ENCODE results near the gene OR5P2. TPM values are rescaled to one million over a fixed set of nuclear protein-coding genes. Genes with fewer than 3 reads are reported as not detected.

OR5P2 gene
- total and polyA plus RNA-seq, 10 of the 15 experiments (the other 5 are each of a cell fraction or from before 2014, with no cell fraction given) = not detected

DNA sequence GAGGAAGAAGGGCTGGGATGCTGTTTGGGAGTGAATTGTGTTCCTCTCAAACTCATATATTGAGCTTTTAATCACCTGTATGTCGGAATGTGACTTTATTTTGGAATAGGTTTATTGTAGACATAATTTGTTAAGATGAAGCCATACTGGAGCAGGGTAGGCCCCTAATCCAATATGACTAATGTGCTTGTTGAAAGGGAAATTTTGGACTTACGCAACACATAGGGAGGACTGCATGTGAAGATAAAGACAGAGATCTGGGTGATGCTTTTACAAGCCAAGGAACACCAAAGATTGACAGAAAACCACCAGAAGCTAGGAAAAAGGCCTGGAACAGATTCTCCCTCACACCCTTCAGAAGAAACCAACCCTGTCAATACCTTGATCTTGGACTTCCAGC lies 47.3 kb downstream of the OR5P2 start:
- FAIRE-seq (no peak), DNase-seq (ENCODE audit: low read depth, low spot score) (no peak), ATAC-seq (no peak)
- intact Hi-C loops (cut with micrococcal nuclease; ENCODE audit: unreplicated experiment) = no loop called here
- H2AFZ ChIP-seq (ENCODE audit: control insufficient read depth, low read depth, low read length) = no peak overlapping the region
- H3K36me3 ChIP-seq (ENCODE audit: control insufficient read depth in 2 of 2, insufficient read depth in 2 of 2, low read length in 1 of 2) = no peaks in the 10 kb centered on the region
- H3K79me2 ChIP-seq (ENCODE audit: control insufficient read depth, insufficient read depth, low read length) = no peaks in the 10 kb centered on the region
- H3K4me2 ChIP-seq (ENCODE audit: control insufficient read depth, insufficient read depth) = no peak overlapping the region
- no peak overlapping the region for H3K9ac ChIP-seq (ENCODE audit: control insufficient read depth, insufficient read depth, low read length)
- H3K4me3 ChIP-seq = no peak overlapping the region
- BruUV-seq (replicated peaks) = no TSS peak
- SMC1A ChIA-PET (ENCODE audit: uncharacterized antibody, unreplicated experiment) = no interaction called here
- H3K27ac ChIP-seq (ENCODE audit: control insufficient read depth, insufficient read depth) = no peak overlapping the region
- no peaks in the 10 kb centered on the region for H3K27me3 ChIP-seq (replicated peaks in 1 of 2; ENCODE audit: control insufficient read depth in 2 of 2, insufficient read depth in 2 of 2, low read length in 1 of 2)
- TF ChIP-seq ZSCAN29 (IDR thresholded peaks at IDR 0.05) (no peak), NFYB (IDR thresholded peaks at IDR 0.05; ENCODE audit: insufficient read depth, low read depth, low read length) (no peak), PRDM15 (CRISPR knock-in tag; IDR thresholded peaks at IDR 0.05) (no peak), MLLT1 (IDR thresholded peaks at IDR 0.05) (no peak), ATF7 (IDR thresholded peaks at IDR 0.05; ENCODE audit: low read depth) (no peak), ZZZ3 (IDR thresholded peaks at IDR 0.05; ENCODE audit: control insufficient read depth, insufficient read length, low read depth) (no peak), POLR2AphosphoS5 (IDR thresholded peaks at IDR 0.05; ENCODE audit: low read length) (no peak), CBX5 (IDR thresholded peaks at IDR 0.05; ENCODE audit: low read depth) (no peak), YBX1 (IDR thresholded peaks at IDR 0.05) (no peak), HDAC2 (IDR thresholded peaks at IDR 0.05) (no peak)
- TF ChIP-seq, protein P1, sequence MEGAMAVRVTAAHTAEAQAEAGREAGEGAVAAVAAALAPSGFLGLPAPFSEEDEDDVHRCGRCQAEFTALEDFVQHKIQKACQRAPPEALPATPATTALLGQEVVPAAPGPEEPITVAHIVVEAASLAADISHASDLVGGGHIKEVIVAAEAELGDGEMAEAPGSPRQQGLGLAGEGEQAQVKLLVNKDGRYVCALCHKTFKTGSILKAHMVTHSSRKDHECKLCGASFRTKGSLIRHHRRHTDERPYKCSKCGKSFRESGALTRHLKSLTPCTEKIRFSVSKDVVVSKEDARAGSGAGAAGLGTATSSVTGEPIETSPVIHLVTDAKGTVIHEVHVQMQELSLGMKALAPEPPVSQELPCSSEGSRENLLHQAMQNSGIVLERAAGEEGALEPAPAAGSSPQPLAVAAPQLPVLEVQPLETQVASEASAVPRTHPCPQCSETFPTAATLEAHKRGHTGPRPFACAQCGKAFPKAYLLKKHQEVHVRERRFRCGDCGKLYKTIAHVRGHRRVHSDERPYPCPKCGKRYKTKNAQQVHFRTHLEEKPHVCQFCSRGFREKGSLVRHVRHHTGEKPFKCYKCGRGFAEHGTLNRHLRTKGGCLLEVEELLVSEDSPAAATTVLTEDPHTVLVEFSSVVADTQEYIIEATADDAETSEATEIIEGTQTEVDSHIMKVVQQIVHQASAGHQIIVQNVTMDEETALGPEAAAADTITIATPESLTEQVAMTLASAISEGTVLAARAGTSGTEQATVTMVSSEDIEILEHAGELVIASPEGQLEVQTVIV (IDR thresholded peaks at IDR 0.05; ENCODE audit: borderline replicate concordance, partially characterized antibody) = no peak
- in situ Hi-C loops (cut with MboI) = no loop called here
- RAD21 ChIA-PET (ENCODE audit: unreplicated experiment) = no interaction called here
- POLR2A ChIA-PET = no interaction called here
- CTCF ChIA-PET = no interaction called here
- no peaks in the 10 kb centered on the region for H4K20me1 ChIP-seq (ENCODE audit: control insufficient read depth, insufficient read depth)
- H3K4me1 ChIP-seq (ENCODE audit: control insufficient read depth, insufficient read depth, low read length) = no peaks in the 10 kb centered on the region
- 10% methylated on average over 2 of the region's 2 CpGs for WGBS (ENCODE audit: insufficient coverage, insufficient replicate concordance, low lambda C conversion rate, missing lambda C conversion rate)
- no peaks in the 10 kb centered on the region for H3K9me3 ChIP-seq (replicated peaks; ENCODE audit: control insufficient read depth, insufficient read depth, low read length)
